CD4-positive, alpha-beta T cell (primary cell): Measurements from ENCODE around the gene ARRDC2. TPM values are rescaled to one million over a fixed set of nuclear protein-coding genes. Genes with fewer than 3 reads are reported as not detected.
"Not testable (repeated sequence)": the region's sequence is repeated elsewhere in the genome, so short reads cannot be mapped to it uniquely, and the experiment has no call there.

Experiments used
- ATAC-seq: fragments of 200-7000 bp; cut with Tn5 transposase; one replicate; pipeline ENCODE4 v1.10.0; 2022; ENCODE audit warnings: mild to moderate bottlenecking; ENCODE audit not compliant: poor library complexity
- CTCF ChIA-PET: fragments of 350-600 bp; sonication (Branson Sonifier 250); formaldehyde crosslinking; loops from one replicate; lab custom pipeline; 2021; ENCODE audit warnings: antibody characterized with exemption, inconsistent platforms; lab: Charles Lee
- POLR2A ChIA-PET: fragments of 350-600 bp; sonication (Branson Sonifier 250); formaldehyde crosslinking; loops from one replicate; lab custom pipeline; 2021; ENCODE audit warnings: antibody characterized with exemption, inconsistent platforms; lab: Charles Lee
- DNase-seq, 14 experiments: peaks; one replicate each; pipeline ENCODE4 v3.0.0-alpha.2; 2013 to 2020; ENCODE audit warnings: mixed read lengths in 2 of 14
- H3K27ac ChIP-seq, 2 donors: one replicate each; pipeline versions ENCODE4 v1.5.1 to v1.7.0; 2013; ENCODE audit warnings: low read length in 2 of 2, low read depth in 1 of 2, mild to moderate bottlenecking in 1 of 2
- H3K27me3 ChIP-seq, 2 experiments: 1 replicate in 1 of 2; 2 replicates in 1 of 2; pipeline versions ENCODE4 v1.6.1 to v1.7.0; 2013; ENCODE audit warnings: low read length in 2 of 2, control low read depth in 1 of 2, mild to moderate bottlenecking in 1 of 2, moderate library complexity in 1 of 2; ENCODE audit not compliant: insufficient read depth in 2 of 2, control insufficient read depth in 1 of 2
- H3K36me3 ChIP-seq: one replicate; pipeline ENCODE4 v1.6.1; 2013; ENCODE audit warnings: low read length, control low read depth; ENCODE audit not compliant: insufficient read depth
- H3K4me1 ChIP-seq: one replicate; pipeline ENCODE4 v1.6.1; 2013; ENCODE audit warnings: low read length, control low read depth; ENCODE audit not compliant: insufficient read depth
- H3K4me3 ChIP-seq: one replicate; pipeline ENCODE4 v1.5.1; 2013; ENCODE audit warnings: mild to moderate bottlenecking, low read length, moderate library complexity
- H3K9me3 ChIP-seq, 2 experiments: 1 replicate in 1 of 2; 2 replicates in 1 of 2; pipeline versions ENCODE4 v1.6.1 to v1.7.0; 2013; ENCODE audit warnings: low read length in 2 of 2, mild to moderate bottlenecking in 2 of 2, control low read depth in 1 of 2, moderate library complexity in 1 of 2; ENCODE audit not compliant: control insufficient read depth in 1 of 2, insufficient read depth in 1 of 2
- H3K27ac Mint-ChIP-seq: one replicate; pipeline ENCODE4 v1.8.0; 2020; ENCODE audit warnings: mixed read lengths
- H3K27me3 Mint-ChIP-seq: one replicate; pipeline ENCODE4 v1.8.0; 2021; ENCODE audit warnings: mixed read lengths
- H3K36me3 Mint-ChIP-seq: one replicate; pipeline ENCODE4 v1.8.0; 2021; ENCODE audit warnings: low read depth, mixed read lengths
- H3K4me1 Mint-ChIP-seq: one replicate; pipeline ENCODE4 v1.8.0; 2021; ENCODE audit warnings: low read depth, mixed read lengths
- H3K4me3 Mint-ChIP-seq: one replicate; pipeline ENCODE4 v1.8.0; 2020; ENCODE audit warnings: mild to moderate bottlenecking, mixed read lengths
- H3K9me3 Mint-ChIP-seq: one replicate; pipeline ENCODE4 v1.8.0; 2020; ENCODE audit warnings: mixed read lengths
- intact Hi-C, 2 experiments: fragments of 100-400 bp; cut with DNase I in 1 of 2; cut with micrococcal nuclease in 1 of 2; formaldehyde crosslinking; loops; one replicate each; pipeline versions ENCODE4 v1.15.1 to v1.9.0; 2023 to 2025; cut with DNase I, micrococcal nuclease
- total RNA-seq, 174 experiments: library from RNA in 2 of 174; stranded (reverse) in 2 of 174; gene quantifications; one replicate each; pipeline ENCODE4 v1.2.3 and lab custom pipeline; 2021 to 2026
- TF ChIP-seq, protein P1 (sequence below): fragments of 200-600 bp; IDR thresholded peaks from one replicate; pipeline ENCODE4 v1.8.0; 2022; ENCODE audit warnings: antibody characterized with exemption, mild to moderate bottlenecking

Gene ARRDC2
- total RNA-seq, 2 experiments from 2014 or later: 325 to 341 TPM

- Histone ChIP-seq H3K4me1 (peaks cover 49% of the 10 kb centered on the region), H3K4me3 (peak overlapping the region; percentile 92), H3K36me3 (no peaks in the 10 kb centered on the region), H3K9me3 (no peaks in the 10 kb centered on the region), H3K27ac (peak overlapping the region; percentile 91 to 95), H3K27me3 (no peaks in the 10 kb centered on the region)
- ATAC-seq: peak; percentile 80
- peaks cover 6% of the 10 kb centered on the region for H3K36me3 Mint-ChIP-seq
- intact Hi-C loops: loop anchor here (2.0 to 5.0 kb wide), 3 partner anchors 116 to 151 kb away; partner anchors contain the start of genes PIK3R2 (in 1 of the 2) and RPL18A (in 1 of the 2)
- no peaks in the 10 kb centered on the region for H3K9me3 Mint-ChIP-seq
- H3K27ac Mint-ChIP-seq: peak overlapping the region; percentile 98
- H3K4me1 Mint-ChIP-seq: peaks cover 28% of the 10 kb centered on the region
- CTCF ChIA-PET: interaction anchor here (0.6 to 2.6 kb wide), 8 partner anchors 14 to 142 kb away, joined by 3 to 14 read pairs (median 4); partner anchors contain the start of genes CCDC124 and RPL18A
- H3K27me3 Mint-ChIP-seq: peaks cover 4% of the 10 kb centered on the region
- POLR2A ChIA-PET: interaction anchor here (0.6 to 2.7 kb wide), 33 partner anchors 10 to 304 kb away, joined by 3 to 19 read pairs (median 6); partner anchors contain the start of genes CCDC124, FCHO1, IL12RB1 and JAK3
- H3K4me3 Mint-ChIP-seq: peak overlapping the region; percentile 93
- peak; percentile 80 to 99 (median 94) for DNase-seq
- TF ChIP-seq, protein P1, sequence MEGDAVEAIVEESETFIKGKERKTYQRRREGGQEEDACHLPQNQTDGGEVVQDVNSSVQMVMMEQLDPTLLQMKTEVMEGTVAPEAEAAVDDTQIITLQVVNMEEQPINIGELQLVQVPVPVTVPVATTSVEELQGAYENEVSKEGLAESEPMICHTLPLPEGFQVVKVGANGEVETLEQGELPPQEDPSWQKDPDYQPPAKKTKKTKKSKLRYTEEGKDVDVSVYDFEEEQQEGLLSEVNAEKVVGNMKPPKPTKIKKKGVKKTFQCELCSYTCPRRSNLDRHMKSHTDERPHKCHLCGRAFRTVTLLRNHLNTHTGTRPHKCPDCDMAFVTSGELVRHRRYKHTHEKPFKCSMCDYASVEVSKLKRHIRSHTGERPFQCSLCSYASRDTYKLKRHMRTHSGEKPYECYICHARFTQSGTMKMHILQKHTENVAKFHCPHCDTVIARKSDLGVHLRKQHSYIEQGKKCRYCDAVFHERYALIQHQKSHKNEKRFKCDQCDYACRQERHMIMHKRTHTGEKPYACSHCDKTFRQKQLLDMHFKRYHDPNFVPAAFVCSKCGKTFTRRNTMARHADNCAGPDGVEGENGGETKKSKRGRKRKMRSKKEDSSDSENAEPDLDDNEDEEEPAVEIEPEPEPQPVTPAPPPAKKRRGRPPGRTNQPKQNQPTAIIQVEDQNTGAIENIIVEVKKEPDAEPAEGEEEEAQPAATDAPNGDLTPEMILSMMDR: no peak
These were observed 6.8 kb upstream of the ARRDC2 start for GRCh38 chr19:18000915-18001776.

DNA sequence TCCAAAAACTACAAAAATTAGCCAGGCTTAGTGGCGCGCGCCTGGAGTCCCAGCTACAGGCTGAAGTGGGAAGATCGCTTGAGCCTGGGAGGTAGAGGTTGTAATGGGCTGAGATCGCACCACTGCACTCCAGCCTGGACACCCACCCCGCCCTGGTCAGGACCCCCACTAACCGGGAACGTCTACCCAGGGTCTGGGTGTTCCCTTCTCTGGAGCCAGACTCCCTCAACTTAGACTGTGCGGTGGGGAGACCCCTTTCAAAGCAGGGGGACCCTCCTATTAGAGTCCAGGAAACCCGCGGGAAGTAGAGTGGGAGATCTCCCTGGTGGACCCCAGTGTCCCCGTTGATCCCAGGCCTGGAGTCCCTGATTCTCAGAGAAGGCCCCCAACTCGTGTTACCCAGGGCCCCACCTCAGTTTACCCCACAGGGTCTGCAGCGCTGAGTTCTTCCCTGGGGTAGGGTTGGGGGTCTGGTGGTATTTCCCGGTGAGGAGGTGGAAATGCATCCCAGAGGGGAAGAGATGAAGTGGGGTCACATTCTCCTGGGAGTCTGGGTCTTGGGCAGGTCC lies 6.1 kb upstream of the ARRDC2 start:
- peaks cover 50% of the 10 kb centered on the region for H3K4me1 ChIP-seq
- ATAC-seq: no peak
- H3K36me3 ChIP-seq: peaks cover 4% of the 10 kb centered on the region
- peak overlapping the region; percentile 92 for H3K4me3 ChIP-seq
- intact Hi-C loops: loop anchor here (2.0 to 5.0 kb wide), 3 partner anchors 115 to 150 kb away; partner anchors contain the start of genes PIK3R2 (in 1 of the 2) and RPL18A (in 1 of the 2)
- no peaks in the 10 kb centered on the region for H3K9me3 ChIP-seq
- TF ChIP-seq, protein P1: no peak
- Mint-ChIP-seq H3K9me3 (no peaks in the 10 kb centered on the region), H3K4me1 (peaks cover 28% of the 10 kb centered on the region), H3K36me3 (peaks cover 12% of the 10 kb centered on the region), H3K27ac (peak overlapping the region; percentile 92), H3K27me3 (peaks cover 3% of the 10 kb centered on the region), H3K4me3 (peak overlapping the region; percentile 93)
- DNase-seq: no peak
- peak overlapping the region; percentile 82 to 95 for H3K27ac ChIP-seq
- no peaks in the 10 kb centered on the region for H3K27me3 ChIP-seq
- ChIA-PET CTCF (interaction anchor here (0.6 to 2.6 kb wide), 4 partner anchors 13 to 70 kb away, joined by 3 to 14 read pairs (median 4); partner anchors contain the start of gene CCDC124), POLR2A (interaction anchor here (0.8 to 2.7 kb wide), 21 partner anchors 11 to 280 kb away, joined by 4 to 19 read pairs (median 7); partner anchors contain the start of genes CCDC124, IL12RB1, JAK3 and JUND)

- H3K27me3 ChIP-seq: no peaks in the 10 kb centered on the region
- Mint-ChIP-seq H3K36me3 (peaks cover 18% of the 10 kb centered on the region), H3K4me3 (peak overlapping the region; percentile 93), H3K27me3 (peaks cover 5% of the 10 kb centered on the region), H3K9me3 (no peaks in the 10 kb centered on the region), H3K27ac (peak overlapping the region; percentile 92), H3K4me1 (peaks cover 30% of the 10 kb centered on the region)
- DNase-seq (peak in 5 of 14 experiments; percentile 10 to 64 (median 50)), ATAC-seq (no peak)
- H3K9me3 ChIP-seq: no peaks in the 10 kb centered on the region
- peaks cover 5% of the 10 kb centered on the region for H3K36me3 ChIP-seq
- H3K27ac ChIP-seq: peak overlapping the region; percentile 82 to 95
- POLR2A ChIA-PET: interaction anchor here (1.3 to 2.7 kb wide), 4 partner anchors 42 to 115 kb away, joined by 5 to 19 read pairs (median 10); no protein-coding TSS in a partner anchor
- H3K4me1 ChIP-seq: peaks cover 50% of the 10 kb centered on the region
- peak overlapping the region; percentile 92 for H3K4me3 ChIP-seq
- CTCF ChIA-PET: interaction anchor here (1.7 kb wide), 1 partner anchor 70 kb away, joined by 6 read pairs; the partner anchor contains the start of gene CCDC124
- intact Hi-C loops: loop anchor here in 1 of 2 experiments (5.0 kb wide), 2 partner anchors 115 to 150 kb away; partner anchors contain the start of gene PIK3R2
- TF ChIP-seq, protein P1: no peak
These were observed 5.6 kb upstream of the ARRDC2 start for GRCh38 chr19:18002347-18002850.

DNA sequence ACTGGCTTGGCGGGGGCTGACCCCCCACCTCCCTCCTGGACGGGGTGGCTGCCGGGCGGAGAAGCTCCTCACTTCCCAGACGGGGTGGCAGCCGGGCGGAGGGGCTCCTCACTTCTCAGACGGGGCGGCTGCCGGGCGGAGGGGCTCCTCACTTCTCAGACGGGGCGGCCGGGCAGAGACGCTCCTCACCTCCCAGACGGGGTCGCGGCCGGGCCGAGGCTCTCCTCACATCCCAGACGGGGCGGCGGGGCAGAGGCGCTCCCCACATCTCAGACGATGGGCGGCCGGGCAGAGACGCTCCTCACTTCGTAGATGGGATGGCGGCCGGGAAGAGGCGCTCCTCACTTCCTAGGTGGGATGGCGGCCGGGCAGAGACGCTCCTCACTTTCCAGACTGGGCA lies 2.2 kb upstream of the ARRDC2 start:
- intact Hi-C loops: loop anchor here in 1 of 2 experiments (2.0 kb wide), 1 partner anchor 161 kb away; no protein-coding TSS in a partner anchor
- H3K27me3 Mint-ChIP-seq, H3K4me3 Mint-ChIP-seq, POLR2A ChIA-PET, H3K9me3 ChIP-seq, DNase-seq, H3K27me3 ChIP-seq, H3K9me3 Mint-ChIP-seq, H3K4me3 ChIP-seq, H3K27ac ChIP-seq, ATAC-seq, H3K27ac Mint-ChIP-seq: not testable (repeated sequence)
- CTCF ChIA-PET: interaction anchor here (3.0 kb wide), 1 partner anchor 18 kb away, joined by 13 read pairs; no protein-coding TSS in a partner anchor
- Mint-ChIP-seq H3K36me3 (peaks cover 42% of the 10 kb centered on the region), H3K4me1 (peaks cover 32% of the 10 kb centered on the region)
- peaks cover 69% of the 10 kb centered on the region for H3K4me1 ChIP-seq
- peaks cover 28% of the 10 kb centered on the region for H3K36me3 ChIP-seq
